Measurements from ENCODE around the gene ALDH5A1.

GRCh38 chr6:24489881-24490280 lies 4.9 kb upstream of the ALDH5A1 start:
- TF ChIP-seq, protein P1, sequence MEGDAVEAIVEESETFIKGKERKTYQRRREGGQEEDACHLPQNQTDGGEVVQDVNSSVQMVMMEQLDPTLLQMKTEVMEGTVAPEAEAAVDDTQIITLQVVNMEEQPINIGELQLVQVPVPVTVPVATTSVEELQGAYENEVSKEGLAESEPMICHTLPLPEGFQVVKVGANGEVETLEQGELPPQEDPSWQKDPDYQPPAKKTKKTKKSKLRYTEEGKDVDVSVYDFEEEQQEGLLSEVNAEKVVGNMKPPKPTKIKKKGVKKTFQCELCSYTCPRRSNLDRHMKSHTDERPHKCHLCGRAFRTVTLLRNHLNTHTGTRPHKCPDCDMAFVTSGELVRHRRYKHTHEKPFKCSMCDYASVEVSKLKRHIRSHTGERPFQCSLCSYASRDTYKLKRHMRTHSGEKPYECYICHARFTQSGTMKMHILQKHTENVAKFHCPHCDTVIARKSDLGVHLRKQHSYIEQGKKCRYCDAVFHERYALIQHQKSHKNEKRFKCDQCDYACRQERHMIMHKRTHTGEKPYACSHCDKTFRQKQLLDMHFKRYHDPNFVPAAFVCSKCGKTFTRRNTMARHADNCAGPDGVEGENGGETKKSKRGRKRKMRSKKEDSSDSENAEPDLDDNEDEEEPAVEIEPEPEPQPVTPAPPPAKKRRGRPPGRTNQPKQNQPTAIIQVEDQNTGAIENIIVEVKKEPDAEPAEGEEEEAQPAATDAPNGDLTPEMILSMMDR (conservative IDR thresholded peaks at IDR 0.05), result no peak
- TF ChIP-seq ZFX (IDR thresholded peaks at IDR 0.05), result no peak
